ENCODE measurements around the gene HERC5.

- TF ChIP-seq CTCF (IDR thresholded peaks at IDR 0.05 in 2 of 3, conservative IDR thresholded peaks at IDR 0.05 in 1 of 3; ENCODE audit: borderline replicate concordance in 1 of 3, insufficient read depth in 1 of 3, low read depth in 2 of 3, low read length in 2 of 3) (no peak), ATF3 (IDR thresholded peaks at IDR 0.05) (no peak), ELF1 (IDR thresholded peaks at IDR 0.05; ENCODE audit: borderline replicate concordance, low read depth) (no peak), JUND (IDR thresholded peaks at IDR 0.05) (no peak)
Observed at GRCh38 chr4:88443486-88443885, 13.4 kb upstream of the HERC5 start.
